A549 (cell line): ENCODE measurements around the gene SSR3.

Experiments
- CHD2 ChIP-seq: fragments of 150-350 bp; IDR thresholded peaks from 2 replicates; pipeline ENCODE4 v1.6.1; 2014; ENCODE audit warnings: low read length; ENCODE audit not compliant: partially characterized antibody
- CTCF ChIP-seq: fragments of >200 bp; sonication (Bioruptor Twin); formaldehyde crosslinking; IDR thresholded peaks from 3 replicates; pipeline ENCODE4 v1.5.1; 2016
- HDAC2 ChIP-seq: fragments of 200-600 bp; sonication (generic); IDR thresholded peaks from 2 replicates; pipeline ENCODE4 v1.6.1; 2016
- JUN ChIP-seq, 2 experiments: fragments of >200 bp; sonication (Bioruptor Twin); formaldehyde crosslinking; IDR thresholded peaks; 2 replicates in 1 of 2; 3 replicates in 1 of 2; pipeline ENCODE4 v1.6.1; 2016 to 2017
- MAX ChIP-seq: IDR thresholded peaks from 2 replicates; pipeline ENCODE4 v1.6.1; 2012
- NR3C1 ChIP-seq: fragments of >200 bp; sonication (Bioruptor Twin); formaldehyde crosslinking; IDR thresholded peaks from 3 replicates; pipeline ENCODE4 v1.6.1; 2017
- POLR2A ChIP-seq: IDR thresholded peaks from 2 replicates; pipeline ENCODE4 v1.6.1; 2012; ENCODE audit warnings: mild to moderate bottlenecking, low read length
- RAD21 ChIP-seq, 2 experiments: fragments of >200 bp in 1 of 2; sonication (Bioruptor Twin) in 1 of 2; formaldehyde crosslinking in 1 of 2; IDR thresholded peaks in 1 of 2; conservative IDR thresholded peaks in 1 of 2; 2 replicates in 1 of 2; 3 replicates in 1 of 2; pipeline ENCODE4 v1.6.1; 2012 to 2018; ENCODE audit warnings: inconsistent platforms in 1 of 2
- RCOR1 ChIP-seq: fragments of 150-350 bp; IDR thresholded peaks from 2 replicates; pipeline ENCODE4 v1.6.1; 2014; ENCODE audit warnings: antibody characterized with exemption, low read length, low read depth

- TF ChIP-seq JUN (IDR thresholded peaks at IDR 0.05) (no peak), CTCF (no peak), RAD21 (conservative IDR thresholded peaks at IDR 0.05 in 1 of 2, IDR thresholded peaks at IDR 0.05 in 1 of 2) (no peak), HDAC2 (no peak), RCOR1 (no peak), MAX (no peak), NR3C1 (no peak), CHD2 (no peak), POLR2A (no peak)
Measured at GRCh38 chr3:156516961-156517360, 38.0 kb downstream of the SSR3 start.
